Measurements from ENCODE around the gene FAM168B. TPM values are rescaled to one million over a fixed set of nuclear protein-coding genes. Genes with fewer than 3 reads are reported as not detected.

The FAM168B gene
- total RNA-seq, 2 donors from 2014 or later = 144 to 156 TPM

DNA sequence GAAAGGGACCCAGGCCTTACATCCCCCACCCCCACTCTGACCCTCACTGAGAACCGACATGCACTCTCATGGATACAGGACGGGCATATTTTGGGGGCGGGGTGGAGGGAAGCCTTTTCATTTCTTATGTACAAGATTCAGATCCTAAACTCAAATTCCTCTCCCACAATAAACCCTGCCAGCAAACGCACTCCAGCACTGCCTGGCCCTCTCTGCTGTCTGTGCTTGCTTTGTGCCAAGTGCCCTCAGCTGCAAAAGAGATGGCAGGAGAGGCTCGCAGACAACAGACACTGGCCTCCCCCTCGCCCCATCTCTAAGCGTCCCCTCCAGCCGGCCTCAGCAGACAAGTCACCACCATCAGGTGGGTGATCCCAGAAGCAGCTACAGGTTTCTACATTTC, 42.4 kb downstream of the FAM168B start:
- H3K4me3 ChIP-seq = no peak overlapping the region
- H3K36me3 ChIP-seq = peaks cover 68% of the 10 kb centered on the region
- peaks cover under 1% of the 10 kb centered on the region in 2 donors for H3K4me1 ChIP-seq (ENCODE audit: control insufficient read depth in 1 of 2, low read depth in 2 of 2)
- H3K27me3 ChIP-seq (replicated peaks; ENCODE audit: insufficient read depth) = no peaks in the 10 kb centered on the region
- ATAC-seq (ENCODE audit: insufficient number of reproducible peaks, low FRiP score, low read depth) (no peak), DNase-seq (ENCODE audit: low spot score) (no peak)
- no peak for TF ChIP-seq CTCF (IDR thresholded peaks at IDR 0.05)
- H3K27ac ChIP-seq = no peak overlapping the region
- H3K9me3 ChIP-seq = no peaks in the 10 kb centered on the region

- H3K4me3 ChIP-seq = no peak overlapping the region
- H3K9me3 ChIP-seq = no peaks in the 10 kb centered on the region
- no peaks in the 10 kb centered on the region for H3K4me1 ChIP-seq (ENCODE audit: control insufficient read depth in 1 of 2, low read depth in 2 of 2)
- H3K36me3 ChIP-seq = peaks cover 55% of the 10 kb centered on the region
- DNase-seq (ENCODE audit: low spot score) (no peak), ATAC-seq (ENCODE audit: insufficient number of reproducible peaks, low FRiP score, low read depth) (no peak)
- H3K27me3 ChIP-seq (replicated peaks; ENCODE audit: insufficient read depth) = no peaks in the 10 kb centered on the region
- no peak for TF ChIP-seq CTCF (IDR thresholded peaks at IDR 0.05)
- H3K27ac ChIP-seq = no peak overlapping the region
These were observed 44.0 kb downstream of the FAM168B start for GRCh38 chr2:131049150-131049718.

GRCh38 chr2:131048641-131049040, 44.6 kb downstream of the FAM168B start:
- no peak for TF ChIP-seq CTCF (IDR thresholded peaks at IDR 0.05)
- H3K9me3 ChIP-seq = no peaks in the 10 kb centered on the region

DNA sequence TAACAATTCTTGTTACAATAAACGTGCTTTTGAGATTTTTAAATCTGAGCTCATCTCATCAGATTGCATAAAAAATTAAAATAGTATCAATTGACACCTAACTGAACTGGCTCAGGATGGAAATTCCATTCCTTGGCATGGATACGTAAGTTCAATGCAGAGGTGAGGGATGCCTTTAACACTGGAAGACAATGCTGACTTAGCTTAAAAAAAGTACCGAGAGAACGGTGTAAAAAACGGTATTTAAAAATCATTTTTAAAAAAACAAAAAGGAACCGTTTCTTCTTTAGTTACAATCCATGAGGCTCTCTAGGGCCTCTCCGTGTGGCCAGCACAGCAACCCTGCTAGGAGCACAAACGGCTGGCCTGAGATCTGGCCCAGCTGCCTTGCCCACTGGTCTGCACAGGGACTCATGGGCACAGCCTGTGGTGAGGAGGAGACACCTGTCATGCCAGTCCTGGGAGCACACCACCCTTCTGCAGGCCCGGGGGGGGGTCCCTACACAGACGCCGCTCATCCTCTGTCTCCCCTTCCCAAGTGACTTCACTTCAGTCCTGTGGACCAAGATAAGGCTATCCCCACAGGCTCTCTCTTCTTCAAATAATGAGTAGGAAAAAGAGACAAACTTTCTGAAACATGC, 45.2 kb downstream of the FAM168B start:
- DNase-seq (ENCODE audit: low spot score) (no peak), ATAC-seq (ENCODE audit: insufficient number of reproducible peaks, low FRiP score, low read depth) (no peak)
- H3K4me1 ChIP-seq (ENCODE audit: control insufficient read depth in 1 of 2, low read depth in 2 of 2) = no peaks in the 10 kb centered on the region
- no peak overlapping the region for H3K4me3 ChIP-seq
- no peaks in the 10 kb centered on the region for H3K9me3 ChIP-seq
- no peaks in the 10 kb centered on the region for H3K27me3 ChIP-seq (replicated peaks; ENCODE audit: insufficient read depth)
- peaks cover 55% of the 10 kb centered on the region for H3K36me3 ChIP-seq
- no peak for TF ChIP-seq CTCF (IDR thresholded peaks at IDR 0.05)
- no peak overlapping the region for H3K27ac ChIP-seq

More at GRCh38 chr2:131048641-131049040, 44.6 kb downstream of the FAM168B start:
- Histone ChIP-seq H3K27ac (no peak overlapping the region), H3K36me3 (peaks cover 55% of the 10 kb centered on the region), H3K4me1 (ENCODE audit: control insufficient read depth in 1 of 2, low read depth in 2 of 2) (no peaks in the 10 kb centered on the region), H3K4me3 (no peak overlapping the region), H3K27me3 (replicated peaks; ENCODE audit: insufficient read depth) (no peaks in the 10 kb centered on the region)
- no peak for DNase-seq (ENCODE audit: low spot score)
- ATAC-seq (ENCODE audit: insufficient number of reproducible peaks, low FRiP score, low read depth) = no peak

- ATAC-seq (ENCODE audit: insufficient number of reproducible peaks, low FRiP score, low read depth) (no peak), DNase-seq (ENCODE audit: low spot score) (no peak)
- TF ChIP-seq CTCF (IDR thresholded peaks at IDR 0.05) = no peak
- Histone ChIP-seq H3K4me1 (ENCODE audit: control insufficient read depth in 1 of 2, low read depth in 2 of 2) (no peaks in the 10 kb centered on the region), H3K27ac (no peak overlapping the region), H3K4me3 (no peak overlapping the region), H3K27me3 (replicated peaks; ENCODE audit: insufficient read depth) (no peaks in the 10 kb centered on the region), H3K9me3 (no peaks in the 10 kb centered on the region), H3K36me3 (peaks cover 46% of the 10 kb centered on the region)
These were observed 46.2 kb downstream of the FAM168B start for GRCh38 chr2:131046918-131047652.
